ENCODE data around the gene KRT73. TPM values are rescaled to one million over a fixed set of nuclear protein-coding genes. Genes with fewer than 3 reads are reported as not detected.

KRT73 gene
- total RNA-seq, 1 donor from 2014 or later, result 0.78 TPM

DNA sequence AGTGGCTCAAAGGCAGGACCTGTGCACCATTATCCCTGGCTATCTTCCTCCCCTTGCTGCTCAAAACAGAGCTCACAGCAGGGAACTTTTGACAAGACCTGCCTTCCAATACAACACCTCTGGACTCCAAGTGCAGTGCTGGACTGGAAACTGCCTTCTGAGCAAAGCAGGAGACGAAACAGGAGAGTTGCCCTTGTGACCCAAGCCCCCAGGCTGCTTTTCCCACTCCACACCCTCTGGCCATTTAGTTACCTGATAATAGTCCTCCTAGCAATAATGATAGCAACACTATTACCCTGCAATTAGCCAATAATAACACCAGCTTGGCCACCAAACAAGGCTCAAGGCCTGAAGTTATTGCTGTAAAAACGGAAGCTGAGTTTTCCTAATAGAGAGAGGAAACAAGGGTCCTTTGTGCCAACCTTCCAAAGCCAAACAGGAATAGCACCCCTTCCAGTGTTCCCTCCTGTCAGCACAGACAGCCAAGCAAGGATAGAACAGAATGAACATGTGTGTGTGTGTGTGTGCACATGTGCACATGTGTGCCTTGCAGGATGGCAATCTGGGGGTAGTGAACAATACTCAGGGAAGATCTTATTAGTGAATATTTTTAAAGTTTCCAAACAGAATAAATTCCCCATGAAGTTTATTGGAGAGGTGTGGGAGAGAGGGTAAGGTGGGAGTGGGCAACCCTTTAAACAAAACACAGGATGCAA lies 9.2 kb upstream of the KRT73 start:
- intact Hi-C loops (cut with micrococcal nuclease), result no loop called here

GRCh38 chr12:52622349-52622748 lies 4.0 kb upstream of the KRT73 start:
- intact Hi-C loops (cut with micrococcal nuclease), result no loop called here

- intact Hi-C loops (cut with micrococcal nuclease), result loop anchor here (5.0 kb wide), 1 partner anchor 73 kb away; no protein-coding TSS in a partner anchor
Measured at GRCh38 chr12:52618866-52619265, 507 bp upstream of the KRT73 start.

DNA sequence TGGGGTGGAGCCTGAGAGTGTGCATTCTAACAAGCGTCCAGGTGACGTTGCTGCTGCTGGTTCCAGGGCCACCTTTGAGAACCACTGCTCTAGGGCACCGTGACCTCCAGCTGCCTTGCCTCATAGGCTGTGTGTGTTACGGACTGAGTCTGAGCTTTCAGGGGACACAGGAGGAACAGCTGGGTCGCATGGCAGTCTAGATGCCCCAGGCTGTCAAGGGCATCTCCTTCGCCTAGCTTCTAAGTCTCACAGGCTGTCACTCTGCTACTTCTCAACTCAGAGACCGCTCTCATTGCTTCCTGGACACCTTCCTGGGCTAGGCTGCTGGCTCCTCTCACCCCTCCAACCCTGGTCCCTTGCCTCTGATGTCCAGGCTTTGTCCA lies 965 bp downstream of the KRT73 start:
- intact Hi-C loops (cut with micrococcal nuclease), result loop anchor here (5.0 kb wide), 1 partner anchor 75 kb away; no protein-coding TSS in a partner anchor

DNA sequence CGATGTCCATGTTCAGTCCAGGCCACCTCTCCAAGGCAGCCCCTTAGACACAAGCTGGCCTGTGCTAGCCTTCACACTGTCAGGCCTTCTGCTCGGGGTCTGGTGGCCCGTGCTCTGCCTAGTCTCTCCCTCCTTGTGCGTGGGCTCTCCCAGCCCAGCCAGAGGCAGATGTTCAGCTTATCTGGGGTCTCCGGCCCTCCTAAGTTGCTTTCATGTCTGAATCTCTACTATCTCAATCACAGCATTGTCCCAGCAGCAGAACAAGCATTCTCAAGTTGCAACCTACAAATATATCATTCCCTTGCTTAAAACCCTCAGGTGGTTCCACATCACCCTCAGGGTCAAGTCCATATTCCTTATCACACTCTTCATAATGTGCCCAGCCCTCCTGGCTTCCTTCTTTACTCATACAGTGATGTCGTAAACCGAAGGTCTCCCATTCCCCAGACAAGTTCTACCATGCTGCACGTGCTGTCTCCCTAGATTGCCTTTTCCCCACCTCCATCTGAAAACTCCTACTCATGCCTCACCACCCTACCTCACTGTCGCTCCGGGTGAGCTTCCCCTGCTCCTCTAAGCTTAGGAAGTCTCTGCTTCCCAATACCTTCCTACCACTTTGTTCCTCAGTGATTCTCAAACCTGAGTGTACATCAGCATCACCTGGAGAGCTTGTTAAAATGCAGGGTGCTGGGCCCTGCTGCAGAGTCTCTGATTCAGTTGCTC lies 1.5 kb downstream of the KRT73 start:
- intact Hi-C loops (cut with micrococcal nuclease), result loop anchor here (5.0 kb wide), 1 partner anchor 75 kb away; no protein-coding TSS in a partner anchor

- intact Hi-C loops (cut with micrococcal nuclease), result loop anchor here (5.0 kb wide), 1 partner anchor 76 kb away; no protein-coding TSS in a partner anchor
Measured at GRCh38 chr12:52615912-52616311, 2.4 kb downstream of the KRT73 start.

GRCh38 chr12:52615208-52615868 lies 3.0 kb downstream of the KRT73 start:
- intact Hi-C loops (cut with micrococcal nuclease), result loop anchor here (5.0 kb wide), 1 partner anchor 77 kb away; no protein-coding TSS in a partner anchor

DNA sequence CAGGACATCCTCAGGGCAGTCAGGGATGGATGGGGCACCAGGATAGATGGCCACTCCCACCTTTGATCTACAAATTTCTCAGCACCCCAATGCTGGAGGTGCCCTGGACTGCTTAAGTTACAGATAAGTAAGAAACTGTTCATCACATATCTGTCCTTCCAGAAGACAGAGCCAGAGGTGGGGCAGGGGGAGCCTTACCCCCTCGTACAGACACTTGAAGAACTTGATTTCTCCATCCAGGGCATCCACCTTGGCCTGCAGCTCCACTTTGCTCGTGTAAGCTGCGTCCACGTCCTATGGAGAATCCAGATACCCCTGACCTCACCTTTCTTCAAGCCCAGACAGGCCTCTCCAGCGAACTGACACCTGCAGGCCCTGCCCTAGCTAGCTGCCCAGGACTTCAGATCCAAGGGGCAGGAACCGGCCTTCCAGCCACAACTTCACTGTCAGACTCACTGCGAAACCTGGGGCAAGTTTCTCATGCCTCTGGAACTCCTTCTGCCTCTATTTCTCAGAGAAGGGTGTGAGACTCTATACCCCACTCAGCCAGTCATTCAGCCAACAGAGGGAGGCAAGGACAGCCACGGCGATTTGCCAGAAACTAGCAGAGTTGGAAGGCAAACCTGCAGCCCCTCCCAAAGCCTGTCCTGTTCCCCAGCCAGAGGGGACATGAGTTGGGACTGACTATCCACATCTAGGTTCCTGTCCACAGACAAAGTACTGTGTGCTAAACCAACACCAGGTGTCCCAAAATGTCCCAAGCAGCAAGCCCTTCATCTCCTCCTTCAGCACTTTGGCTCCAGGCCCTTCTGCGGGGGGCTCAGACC lies 3.8 kb downstream of the KRT73 start:
- intact Hi-C loops (cut with micrococcal nuclease), result loop anchor here (5.0 kb wide), 1 partner anchor 78 kb away; no protein-coding TSS in a partner anchor

DNA sequence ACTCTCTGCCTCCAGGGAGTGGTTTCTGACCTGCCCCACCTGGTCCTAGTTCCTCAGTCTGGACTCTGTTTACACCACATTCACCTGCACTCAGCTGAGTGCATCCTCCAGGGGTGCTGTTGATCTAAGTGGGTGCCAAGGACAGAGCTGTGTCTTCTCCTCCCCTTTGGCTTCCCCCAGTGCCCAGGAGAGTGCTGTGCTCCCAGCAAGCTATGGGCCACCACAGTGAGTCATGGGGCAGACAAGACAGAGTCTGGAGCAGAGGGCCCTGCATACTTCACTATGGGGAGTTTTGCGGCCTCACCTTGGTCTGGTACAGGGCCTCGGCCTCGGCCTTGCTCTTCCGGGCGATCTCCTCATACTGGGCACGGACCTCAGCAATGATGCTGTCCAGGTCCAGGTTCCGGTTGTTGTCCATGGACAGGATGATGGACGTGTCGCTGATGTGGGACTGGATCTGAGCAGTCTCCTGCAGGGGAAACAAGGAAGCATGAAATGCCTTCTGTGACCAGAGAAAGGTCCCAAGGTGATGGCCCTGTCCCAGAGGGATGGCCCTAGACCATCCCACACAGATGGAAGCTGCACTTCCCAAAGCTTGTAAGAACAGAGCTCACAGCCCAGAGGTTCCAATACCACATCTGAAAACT lies 4.9 kb downstream of the KRT73 start:
- intact Hi-C loops (cut with micrococcal nuclease), result no loop called here

DNA sequence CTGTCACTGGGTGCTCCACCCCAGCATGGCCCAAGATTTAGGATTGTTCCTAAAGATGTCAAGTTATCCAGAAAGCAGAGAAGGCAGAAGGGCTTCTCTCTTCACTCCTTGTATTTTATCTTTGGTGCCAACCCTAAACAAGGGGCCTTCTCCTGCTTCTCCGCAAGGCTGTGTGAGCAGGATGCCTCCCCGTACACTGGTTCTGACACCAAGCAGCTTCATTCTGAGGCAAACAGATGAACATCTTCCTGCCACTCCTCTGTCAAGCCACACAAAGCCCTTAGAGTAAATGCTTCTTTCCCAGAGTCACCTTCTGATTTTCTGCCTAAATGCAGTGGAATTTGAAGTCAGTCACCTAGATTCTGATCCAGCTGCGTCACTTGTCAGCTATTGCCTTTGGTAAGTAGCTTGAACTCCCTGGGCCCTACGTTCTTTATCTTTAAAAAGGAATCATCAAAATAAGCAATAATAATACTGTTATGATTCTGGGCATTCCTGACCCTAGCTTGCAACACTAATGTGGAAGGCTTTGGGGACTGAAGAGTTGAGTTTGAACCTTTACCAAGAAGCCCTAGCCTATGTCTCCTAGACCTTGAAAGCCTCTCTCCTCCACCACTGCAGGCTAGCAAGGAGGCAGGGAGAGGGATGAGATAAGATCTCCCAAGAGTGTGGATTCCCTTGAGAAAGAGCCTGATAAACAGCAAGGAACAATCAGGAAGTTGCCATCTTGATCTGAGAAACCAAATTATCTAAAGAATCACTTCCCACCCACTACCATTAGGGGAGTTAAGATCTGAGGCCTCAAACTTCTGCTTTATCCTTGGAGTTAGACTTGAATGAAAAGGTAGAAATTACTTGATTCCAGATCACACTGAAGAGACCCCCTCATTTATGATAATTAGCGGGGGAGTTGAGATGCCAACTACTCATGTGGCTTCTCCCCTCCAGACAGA lies 5.7 kb downstream of the KRT73 start:
- intact Hi-C loops (cut with micrococcal nuclease), result no loop called here

- intact Hi-C loops (cut with micrococcal nuclease), result no loop called here
Measured at GRCh38 chr12:52611080-52611468, 7.3 kb downstream of the KRT73 start.

GRCh38 chr12:52608826-52609630 lies 9.3 kb downstream of the KRT73 start:
- intact Hi-C loops (cut with micrococcal nuclease), result no loop called here

DNA sequence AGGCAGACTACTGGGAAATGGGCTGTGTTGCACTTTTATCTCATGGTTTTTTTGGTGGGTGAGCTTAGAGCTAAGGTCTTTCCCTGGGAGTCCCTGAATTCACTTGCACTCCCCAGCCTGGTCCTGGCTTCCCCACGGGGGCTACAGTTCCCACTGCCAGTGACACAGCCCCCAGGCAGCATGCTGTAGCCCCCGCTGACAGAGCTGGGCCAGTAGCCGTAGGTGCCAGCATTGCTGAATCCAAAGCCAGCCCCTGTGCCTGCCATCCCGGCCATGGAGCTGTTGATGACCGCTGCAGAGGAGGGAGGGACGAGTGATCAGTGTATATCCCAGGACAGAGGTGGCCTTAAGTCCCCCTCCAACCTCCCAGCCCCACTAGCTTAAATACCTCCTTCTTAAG lies 10.2 kb downstream of the KRT73 start:
- intact Hi-C loops (cut with micrococcal nuclease), result no loop called here

GRCh38 chr12:52607314-52607713 lies 11.0 kb downstream of the KRT73 start:
- intact Hi-C loops (cut with micrococcal nuclease), result no loop called here

- intact Hi-C loops (cut with micrococcal nuclease), result no loop called here
Measured at GRCh38 chr12:52606581-52607218, 11.7 kb downstream of the KRT73 start.

- intact Hi-C loops (cut with micrococcal nuclease), result no loop called here
Measured at GRCh38 chr12:52606096-52606495, 12.3 kb downstream of the KRT73 start.

- intact Hi-C loops (cut with micrococcal nuclease), result no loop called here
Measured at GRCh38 chr12:52605542-52605941, 12.8 kb downstream of the KRT73 start.

- intact Hi-C loops (cut with micrococcal nuclease), result no loop called here
Measured at GRCh38 chr12:52604859-52605258, 13.5 kb downstream of the KRT73 start.

Measured in T-helper 1 cell treated with Interleukin-12 subunit alpha and Interleukin-12 subunit beta and Interleukin-4 antibody, amounts not matched to agents 30 ng/mL and 1 ng/mL, for 36 hours (primary cell).